ENCODE data around the gene OR52W1. TPM values are rescaled to one million over a fixed set of nuclear protein-coding genes. Genes with fewer than 3 reads are reported as not detected.

OR52W1 gene, protein sequence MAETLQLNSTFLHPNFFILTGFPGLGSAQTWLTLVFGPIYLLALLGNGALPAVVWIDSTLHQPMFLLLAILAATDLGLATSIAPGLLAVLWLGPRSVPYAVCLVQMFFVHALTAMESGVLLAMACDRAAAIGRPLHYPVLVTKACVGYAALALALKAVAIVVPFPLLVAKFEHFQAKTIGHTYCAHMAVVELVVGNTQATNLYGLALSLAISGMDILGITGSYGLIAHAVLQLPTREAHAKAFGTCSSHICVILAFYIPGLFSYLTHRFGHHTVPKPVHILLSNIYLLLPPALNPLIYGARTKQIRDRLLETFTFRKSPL
- polyA plus RNA-seq (2012; rRNA removed): not detected in 2 replicates
- not detected in 2 replicates for polyA plus RNA-seq (2012; cell fraction: cytosol; rRNA removed)
- not detected in 2 replicates for polyA plus RNA-seq (2012; cell fraction: nucleus; rRNA removed)

DNA sequence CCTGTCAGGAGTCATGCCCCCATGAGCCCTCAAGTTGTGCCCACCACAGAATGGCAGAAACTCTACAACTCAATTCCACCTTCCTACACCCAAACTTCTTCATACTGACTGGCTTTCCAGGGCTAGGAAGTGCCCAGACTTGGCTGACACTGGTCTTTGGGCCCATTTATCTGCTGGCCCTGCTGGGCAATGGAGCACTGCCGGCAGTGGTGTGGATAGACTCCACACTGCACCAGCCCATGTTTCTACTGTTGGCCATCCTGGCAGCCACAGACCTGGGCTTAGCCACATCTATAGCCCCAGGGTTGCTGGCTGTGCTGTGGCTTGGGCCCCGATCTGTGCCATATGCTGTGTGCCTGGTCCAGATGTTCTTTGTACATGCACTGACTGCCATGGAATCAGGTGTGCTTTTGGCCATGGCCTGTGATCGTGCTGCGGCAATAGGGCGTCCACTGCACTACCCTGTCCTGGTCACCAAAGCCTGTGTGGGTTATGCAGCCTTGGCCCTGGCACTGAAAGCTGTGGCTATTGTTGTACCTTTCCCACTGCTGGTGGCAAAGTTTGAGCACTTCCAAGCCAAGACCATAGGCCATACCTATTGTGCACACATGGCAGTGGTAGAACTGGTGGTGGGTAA is at the start of gene OR52W1:
Gene OR52W1 (plus strand): TSS at position 51 of the 637 bp plus-strand sequence. CDS start 0 bp downstream, at position 51.
- H3K27me3 ChIP-seq (ENCODE audit: insufficient read depth): no peaks in the 10 kb centered on the region
- no peak for DNase-seq
- H3F3A ChIP-seq (replicated peaks; ENCODE audit: insufficient read depth): no peaks in the 10 kb centered on the region
- H3K9ac ChIP-seq: no peak within 1 kb of the TSS
- no peaks in the 10 kb centered on the region for H3K9me3 ChIP-seq
- no peaks in the 10 kb centered on the region for H3K4me1 ChIP-seq (ENCODE audit: control insufficient read depth in 1 of 2, insufficient read depth in 2 of 2, low read depth in 1 of 2, low read length in 1 of 2)
- H2AFZ ChIP-seq (ENCODE audit: low read depth): no peak within 1 kb of the TSS
- no peaks in the 10 kb centered on the region for H3K36me3 ChIP-seq (replicated peaks in 1 of 2; ENCODE audit: control insufficient read depth in 1 of 2, insufficient read depth in 2 of 2, low read length in 1 of 2)
- H3K4me2 ChIP-seq: no peak within 1 kb of the TSS
- H3K4me3 ChIP-seq (ENCODE audit: low read depth in 2 of 2, low read length in 1 of 2): no peak within 1 kb of the TSS
- no peaks in the 10 kb centered on the region for H4K20me1 ChIP-seq (ENCODE audit: insufficient read depth)
- no peak for TF ChIP-seq FOXM1 (IDR thresholded peaks at IDR 0.05; ENCODE audit: low read depth)
- no peak for TF ChIP-seq FOSL2 (IDR thresholded peaks at IDR 0.05; ENCODE audit: borderline replicate concordance, low read depth)
- TF ChIP-seq, protein P1, sequence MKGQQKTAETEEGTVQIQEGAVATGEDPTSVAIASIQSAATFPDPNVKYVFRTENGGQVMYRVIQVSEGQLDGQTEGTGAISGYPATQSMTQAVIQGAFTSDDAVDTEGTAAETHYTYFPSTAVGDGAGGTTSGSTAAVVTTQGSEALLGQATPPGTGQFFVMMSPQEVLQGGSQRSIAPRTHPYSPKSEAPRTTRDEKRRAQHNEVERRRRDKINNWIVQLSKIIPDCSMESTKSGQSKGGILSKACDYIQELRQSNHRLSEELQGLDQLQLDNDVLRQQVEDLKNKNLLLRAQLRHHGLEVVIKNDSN (IDR thresholded peaks at IDR 0.05; ENCODE audit: borderline replicate concordance, low read depth): no peak
- TF ChIP-seq GABPA (IDR thresholded peaks at IDR 0.05; ENCODE audit: low read depth): no peak
- no peak for TF ChIP-seq MEF2A (IDR thresholded peaks at IDR 0.05; ENCODE audit: borderline replicate concordance, low read depth)
- TF ChIP-seq EP300 (IDR thresholded peaks at IDR 0.05; ENCODE audit: borderline replicate concordance in 1 of 2, low read depth in 1 of 2, low read length in 1 of 2): no peak
- no peak for TF ChIP-seq SMC3 (IDR thresholded peaks at IDR 0.05; ENCODE audit: low read depth, low read length)
- CTCF ChIA-PET: no interaction called here
- no peaks in the 10 kb centered on the region for H3K79me2 ChIP-seq (ENCODE audit: insufficient read depth)
- POLR2A ChIA-PET: no interaction called here
- H3K9me2 ChIP-seq: no peaks in the 10 kb centered on the region
- 20% methylated on average over 1 of the region's 5 CpGs for WGBS (ENCODE audit: low lambda C conversion rate)
- H3K27ac ChIP-seq (ENCODE audit: low read depth in 2 of 2, low read length in 1 of 2): no peak within 1 kb of the TSS

DNA sequence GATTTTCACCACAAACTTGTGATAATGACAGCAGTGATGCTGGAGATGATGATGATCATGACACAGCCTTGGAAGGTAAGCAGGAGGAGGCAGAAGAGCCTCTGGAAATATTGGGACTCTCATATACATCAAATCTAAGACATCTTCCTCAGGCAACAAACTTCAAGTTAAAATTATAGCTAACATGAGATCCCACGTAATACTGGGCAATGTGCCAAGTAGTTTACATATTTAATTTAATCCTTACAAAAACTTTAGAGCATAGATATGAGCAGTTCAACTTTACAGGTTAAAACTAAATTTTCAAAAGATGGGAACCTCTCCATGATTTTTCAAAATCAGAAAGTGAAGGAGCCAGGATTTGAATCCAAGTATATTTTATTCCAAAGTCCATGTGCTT is 47.9 kb upstream of the OR52W1 start:
- WGBS (ENCODE audit: low lambda C conversion rate): 0% methylated on average over 1 of the region's 1 CpG
- no peak overlapping the region for H2AFZ ChIP-seq (ENCODE audit: low read depth)
- ChIA-PET CTCF (no interaction called here), POLR2A (no interaction called here)
- H3K4me2 ChIP-seq: no peak overlapping the region
- no peak overlapping the region for H3K9ac ChIP-seq
- no peaks in the 10 kb centered on the region for H3K9me2 ChIP-seq
- no peak overlapping the region for H3K4me3 ChIP-seq (ENCODE audit: low read depth in 2 of 2, low read length in 1 of 2)
- H3K79me2 ChIP-seq (ENCODE audit: insufficient read depth): no peaks in the 10 kb centered on the region
- no peaks in the 10 kb centered on the region for H3K27me3 ChIP-seq (ENCODE audit: insufficient read depth)
- H3K27ac ChIP-seq (ENCODE audit: low read depth in 2 of 2, low read length in 1 of 2): no peak overlapping the region
- no peak for DNase-seq
- H3K4me1 ChIP-seq (ENCODE audit: control insufficient read depth in 1 of 2, insufficient read depth in 2 of 2, low read depth in 1 of 2, low read length in 1 of 2): no peaks in the 10 kb centered on the region
- no peaks in the 10 kb centered on the region for H3K36me3 ChIP-seq (replicated peaks in 1 of 2; ENCODE audit: control insufficient read depth in 1 of 2, insufficient read depth in 2 of 2, low read length in 1 of 2)
- no peaks in the 10 kb centered on the region for H4K20me1 ChIP-seq (ENCODE audit: insufficient read depth)
- no peaks in the 10 kb centered on the region for H3K9me3 ChIP-seq
- no peaks in the 10 kb centered on the region for H3F3A ChIP-seq (replicated peaks; ENCODE audit: insufficient read depth)
- TF ChIP-seq, protein P2, sequence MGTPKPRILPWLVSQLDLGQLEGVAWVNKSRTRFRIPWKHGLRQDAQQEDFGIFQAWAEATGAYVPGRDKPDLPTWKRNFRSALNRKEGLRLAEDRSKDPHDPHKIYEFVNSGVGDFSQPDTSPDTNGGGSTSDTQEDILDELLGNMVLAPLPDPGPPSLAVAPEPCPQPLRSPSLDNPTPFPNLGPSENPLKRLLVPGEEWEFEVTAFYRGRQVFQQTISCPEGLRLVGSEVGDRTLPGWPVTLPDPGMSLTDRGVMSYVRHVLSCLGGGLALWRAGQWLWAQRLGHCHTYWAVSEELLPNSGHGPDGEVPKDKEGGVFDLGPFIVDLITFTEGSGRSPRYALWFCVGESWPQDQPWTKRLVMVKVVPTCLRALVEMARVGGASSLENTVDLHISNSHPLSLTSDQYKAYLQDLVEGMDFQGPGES (IDR thresholded peaks at IDR 0.05; ENCODE audit: low read depth, low read length): no peak
- no peak for TF ChIP-seq ELF1 (IDR thresholded peaks at IDR 0.05)
- TF ChIP-seq, protein P3, sequence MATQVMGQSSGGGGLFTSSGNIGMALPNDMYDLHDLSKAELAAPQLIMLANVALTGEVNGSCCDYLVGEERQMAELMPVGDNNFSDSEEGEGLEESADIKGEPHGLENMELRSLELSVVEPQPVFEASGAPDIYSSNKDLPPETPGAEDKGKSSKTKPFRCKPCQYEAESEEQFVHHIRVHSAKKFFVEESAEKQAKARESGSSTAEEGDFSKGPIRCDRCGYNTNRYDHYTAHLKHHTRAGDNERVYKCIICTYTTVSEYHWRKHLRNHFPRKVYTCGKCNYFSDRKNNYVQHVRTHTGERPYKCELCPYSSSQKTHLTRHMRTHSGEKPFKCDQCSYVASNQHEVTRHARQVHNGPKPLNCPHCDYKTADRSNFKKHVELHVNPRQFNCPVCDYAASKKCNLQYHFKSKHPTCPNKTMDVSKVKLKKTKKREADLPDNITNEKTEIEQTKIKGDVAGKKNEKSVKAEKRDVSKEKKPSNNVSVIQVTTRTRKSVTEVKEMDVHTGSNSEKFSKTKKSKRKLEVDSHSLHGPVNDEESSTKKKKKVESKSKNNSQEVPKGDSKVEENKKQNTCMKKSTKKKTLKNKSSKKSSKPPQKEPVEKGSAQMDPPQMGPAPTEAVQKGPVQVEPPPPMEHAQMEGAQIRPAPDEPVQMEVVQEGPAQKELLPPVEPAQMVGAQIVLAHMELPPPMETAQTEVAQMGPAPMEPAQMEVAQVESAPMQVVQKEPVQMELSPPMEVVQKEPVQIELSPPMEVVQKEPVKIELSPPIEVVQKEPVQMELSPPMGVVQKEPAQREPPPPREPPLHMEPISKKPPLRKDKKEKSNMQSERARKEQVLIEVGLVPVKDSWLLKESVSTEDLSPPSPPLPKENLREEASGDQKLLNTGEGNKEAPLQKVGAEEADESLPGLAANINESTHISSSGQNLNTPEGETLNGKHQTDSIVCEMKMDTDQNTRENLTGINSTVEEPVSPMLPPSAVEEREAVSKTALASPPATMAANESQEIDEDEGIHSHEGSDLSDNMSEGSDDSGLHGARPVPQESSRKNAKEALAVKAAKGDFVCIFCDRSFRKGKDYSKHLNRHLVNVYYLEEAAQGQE (IDR thresholded peaks at IDR 0.05; ENCODE audit: low read depth, low read length): no peak
- TF ChIP-seq NFIC (IDR thresholded peaks at IDR 0.05; ENCODE audit: borderline replicate concordance): no peak
- TF ChIP-seq, protein P4, sequence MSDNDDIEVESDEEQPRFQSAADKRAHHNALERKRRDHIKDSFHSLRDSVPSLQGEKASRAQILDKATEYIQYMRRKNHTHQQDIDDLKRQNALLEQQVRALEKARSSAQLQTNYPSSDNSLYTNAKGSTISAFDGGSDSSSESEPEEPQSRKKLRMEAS (IDR thresholded peaks at IDR 0.05; ENCODE audit: low read depth): no peak
- TF ChIP-seq, protein P5, sequence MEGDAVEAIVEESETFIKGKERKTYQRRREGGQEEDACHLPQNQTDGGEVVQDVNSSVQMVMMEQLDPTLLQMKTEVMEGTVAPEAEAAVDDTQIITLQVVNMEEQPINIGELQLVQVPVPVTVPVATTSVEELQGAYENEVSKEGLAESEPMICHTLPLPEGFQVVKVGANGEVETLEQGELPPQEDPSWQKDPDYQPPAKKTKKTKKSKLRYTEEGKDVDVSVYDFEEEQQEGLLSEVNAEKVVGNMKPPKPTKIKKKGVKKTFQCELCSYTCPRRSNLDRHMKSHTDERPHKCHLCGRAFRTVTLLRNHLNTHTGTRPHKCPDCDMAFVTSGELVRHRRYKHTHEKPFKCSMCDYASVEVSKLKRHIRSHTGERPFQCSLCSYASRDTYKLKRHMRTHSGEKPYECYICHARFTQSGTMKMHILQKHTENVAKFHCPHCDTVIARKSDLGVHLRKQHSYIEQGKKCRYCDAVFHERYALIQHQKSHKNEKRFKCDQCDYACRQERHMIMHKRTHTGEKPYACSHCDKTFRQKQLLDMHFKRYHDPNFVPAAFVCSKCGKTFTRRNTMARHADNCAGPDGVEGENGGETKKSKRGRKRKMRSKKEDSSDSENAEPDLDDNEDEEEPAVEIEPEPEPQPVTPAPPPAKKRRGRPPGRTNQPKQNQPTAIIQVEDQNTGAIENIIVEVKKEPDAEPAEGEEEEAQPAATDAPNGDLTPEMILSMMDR (IDR thresholded peaks at IDR 0.05): no peak
- no peak for TF ChIP-seq POLR2AphosphoS5 (IDR thresholded peaks at IDR 0.05; ENCODE audit: low read depth, low read length)
- TF ChIP-seq RFX5 (IDR thresholded peaks at IDR 0.05; ENCODE audit: low read length): no peak
- TF ChIP-seq FOSL2 (IDR thresholded peaks at IDR 0.05; ENCODE audit: borderline replicate concordance, low read depth): no peak
- TF ChIP-seq JUND (IDR thresholded peaks at IDR 0.05): no peak
- TF ChIP-seq TEAD4 (IDR thresholded peaks at IDR 0.05; ENCODE audit: borderline replicate concordance, insufficient read depth): no peak
- TF ChIP-seq, protein P1 (IDR thresholded peaks at IDR 0.05; ENCODE audit: borderline replicate concordance, low read depth): no peak
- no peak for TF ChIP-seq NRF1 (IDR thresholded peaks at IDR 0.05; ENCODE audit: low read depth, low read length)

Data from SK-N-SH (cell line).